Measurements from ENCODE around the gene ZNF627.
"Not testable (repeated sequence)": the region's sequence is repeated elsewhere in the genome, so short reads cannot be mapped to it uniquely, and the experiment has no call there.

Gene ZNF627

DNA sequence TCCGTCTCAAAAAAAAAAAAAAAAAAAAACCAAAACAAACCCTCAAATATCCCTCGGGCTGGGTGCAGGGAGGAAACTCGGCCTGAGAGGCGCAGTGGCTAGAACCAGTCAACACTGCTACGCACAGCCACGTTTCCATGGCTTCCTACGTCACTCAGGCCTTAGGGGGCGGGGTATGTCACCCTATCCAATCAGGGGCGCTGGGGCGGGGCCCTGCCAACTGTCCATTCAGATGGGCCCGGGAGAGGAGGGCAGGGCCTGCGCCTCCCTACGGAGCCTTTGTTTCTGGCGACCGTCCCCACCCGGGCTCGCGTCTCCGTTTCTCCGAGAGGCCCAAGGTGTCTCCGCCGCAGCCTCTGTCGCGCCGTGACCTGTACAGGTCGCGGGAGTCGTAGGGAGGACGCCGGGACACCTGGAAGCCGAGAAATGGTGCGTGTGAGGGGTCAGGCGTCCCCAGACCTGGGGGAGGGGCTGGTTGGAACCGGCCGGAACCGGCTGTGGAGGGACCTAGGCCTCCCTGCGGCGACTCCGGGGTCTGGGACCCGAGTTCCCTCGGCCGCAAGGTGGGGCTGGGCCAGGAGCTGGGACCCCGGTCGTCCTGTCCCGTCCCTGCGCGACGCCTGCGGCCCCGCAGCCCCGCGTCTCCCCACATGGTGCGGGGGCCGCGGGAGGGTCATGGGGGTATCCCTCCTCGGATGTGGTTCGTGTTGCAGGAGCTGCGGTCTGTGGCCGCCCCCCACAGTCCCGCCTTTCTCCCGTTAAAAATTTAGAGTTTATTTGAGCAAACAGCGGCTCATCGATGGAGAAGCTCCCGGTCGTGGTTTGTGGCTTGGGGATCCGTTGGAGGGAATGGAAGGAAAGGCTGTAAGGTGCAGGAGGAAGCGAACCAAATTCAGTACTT, at the start of gene ZNF627:
Gene ZNF627 (plus strand): TSS at position 282 of the 901 bp plus-strand sequence. CDS start 145 bp downstream, at position 427.
- peak; percentile 96 for DNase-seq

DNA sequence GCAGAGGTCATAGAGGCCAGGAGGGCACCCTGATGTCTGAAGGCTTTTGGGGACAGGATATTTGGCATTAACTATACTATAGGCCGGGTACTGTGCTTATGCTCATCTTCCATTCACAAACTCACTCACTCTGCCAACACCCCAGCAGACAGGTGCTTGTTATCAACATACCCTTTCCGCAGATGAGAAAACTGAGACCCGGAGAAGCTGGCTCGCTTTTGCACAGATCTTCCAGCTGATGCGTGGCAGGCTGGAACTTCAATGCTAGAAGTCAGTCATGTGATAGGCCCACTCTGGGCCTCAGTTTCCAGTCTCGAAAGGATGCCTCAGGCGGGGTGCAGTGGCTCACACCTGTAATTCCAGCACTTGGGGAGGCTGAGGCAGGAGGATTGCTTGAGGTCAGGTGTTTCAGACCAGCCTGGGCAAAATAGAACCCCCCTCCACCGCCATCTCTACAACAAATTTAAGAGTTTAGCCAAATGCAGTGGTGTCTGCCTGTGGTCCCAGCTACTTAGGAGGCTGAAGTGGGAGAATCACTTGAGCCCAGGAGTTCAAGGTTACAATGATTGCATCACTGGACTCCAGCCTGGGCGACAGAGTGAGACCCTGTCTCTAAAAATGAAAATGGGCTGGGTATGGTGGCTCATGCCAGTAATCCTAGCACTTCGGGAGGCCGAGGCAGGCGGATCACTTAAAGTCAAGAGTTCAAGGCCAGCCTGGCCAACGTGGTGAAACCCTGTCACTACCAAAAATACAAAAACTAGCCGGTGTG, 49.2 kb upstream of the ZNF627 start:
- DNase-seq: no peak

DNA sequence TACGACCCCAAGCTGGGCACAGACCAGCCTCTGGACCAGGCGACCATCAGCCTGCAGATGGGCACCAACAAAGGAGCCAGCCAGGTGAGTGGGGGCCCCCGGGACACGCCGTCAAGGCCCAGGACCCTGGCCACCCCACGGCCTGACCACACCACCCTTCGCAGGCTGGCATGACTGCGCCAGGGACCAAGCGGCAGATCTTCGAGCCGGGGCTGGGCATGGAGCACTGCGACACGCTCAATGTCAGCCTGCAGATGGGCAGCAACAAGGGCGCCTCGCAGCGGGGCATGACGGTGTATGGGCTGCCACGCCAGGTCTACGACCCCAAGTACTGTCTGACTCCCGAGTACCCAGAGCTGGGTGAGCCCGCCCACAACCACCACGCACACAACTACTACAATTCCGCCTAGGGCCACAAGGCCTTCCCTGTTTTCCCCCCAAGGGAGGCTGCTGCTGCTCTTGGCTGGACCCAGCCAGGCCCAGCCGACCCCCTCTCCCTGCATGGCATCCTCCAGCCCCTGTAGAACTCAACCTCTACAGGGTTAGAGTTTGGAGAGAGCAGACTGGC, 47.8 kb upstream of the ZNF627 start:
- no peak for DNase-seq

DNA sequence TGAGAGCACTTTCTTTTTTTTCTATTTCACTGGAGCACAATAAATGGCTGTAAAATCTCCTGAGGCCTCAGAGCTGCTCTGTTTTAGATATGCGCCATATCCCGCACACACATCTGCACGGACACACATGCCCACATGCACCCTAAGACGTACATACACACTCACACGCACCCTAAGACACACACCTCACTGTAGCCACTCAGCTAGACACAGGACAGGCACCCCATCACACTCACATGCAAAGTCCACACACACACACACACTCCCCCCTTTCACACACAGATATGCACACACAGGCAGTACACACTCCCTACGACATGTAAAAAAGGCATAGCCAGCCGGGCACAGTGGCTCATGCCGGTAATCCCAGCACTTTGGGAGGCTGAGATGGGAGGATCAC, 47.0 kb upstream of the ZNF627 start:
- no peak for DNase-seq

DNA sequence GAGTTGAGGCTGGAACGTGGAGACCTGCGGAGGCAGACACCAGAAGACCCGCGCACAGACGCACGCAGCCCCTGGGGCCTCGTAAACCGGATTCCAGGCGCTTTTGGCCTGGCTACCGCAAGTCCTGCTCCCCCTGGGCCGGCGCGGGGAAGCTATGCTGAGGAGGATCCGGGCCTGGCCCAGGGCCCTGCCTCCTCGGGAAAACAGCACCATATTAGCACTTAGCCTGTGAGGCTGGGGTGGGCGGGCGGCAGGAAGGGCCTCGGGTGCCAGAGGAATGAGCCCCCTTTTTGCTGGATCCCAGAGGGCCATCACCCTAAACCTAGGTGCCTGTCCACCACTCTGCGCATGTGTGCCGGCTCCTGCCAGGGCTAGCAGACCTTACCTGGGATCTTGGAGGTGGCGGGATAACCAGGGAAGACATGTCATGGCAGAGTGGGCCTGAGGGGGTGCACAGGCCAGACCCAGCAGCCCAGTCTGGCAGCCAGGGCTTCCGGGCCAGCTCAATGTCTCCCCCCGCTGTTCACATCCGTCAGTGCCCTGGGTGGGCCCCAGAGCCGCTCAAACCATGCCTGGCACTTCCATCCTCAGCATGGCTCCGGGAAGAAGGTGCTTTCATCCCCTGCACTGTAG, 45.6 kb upstream of the ZNF627 start:
- no peak for DNase-seq

DNA sequence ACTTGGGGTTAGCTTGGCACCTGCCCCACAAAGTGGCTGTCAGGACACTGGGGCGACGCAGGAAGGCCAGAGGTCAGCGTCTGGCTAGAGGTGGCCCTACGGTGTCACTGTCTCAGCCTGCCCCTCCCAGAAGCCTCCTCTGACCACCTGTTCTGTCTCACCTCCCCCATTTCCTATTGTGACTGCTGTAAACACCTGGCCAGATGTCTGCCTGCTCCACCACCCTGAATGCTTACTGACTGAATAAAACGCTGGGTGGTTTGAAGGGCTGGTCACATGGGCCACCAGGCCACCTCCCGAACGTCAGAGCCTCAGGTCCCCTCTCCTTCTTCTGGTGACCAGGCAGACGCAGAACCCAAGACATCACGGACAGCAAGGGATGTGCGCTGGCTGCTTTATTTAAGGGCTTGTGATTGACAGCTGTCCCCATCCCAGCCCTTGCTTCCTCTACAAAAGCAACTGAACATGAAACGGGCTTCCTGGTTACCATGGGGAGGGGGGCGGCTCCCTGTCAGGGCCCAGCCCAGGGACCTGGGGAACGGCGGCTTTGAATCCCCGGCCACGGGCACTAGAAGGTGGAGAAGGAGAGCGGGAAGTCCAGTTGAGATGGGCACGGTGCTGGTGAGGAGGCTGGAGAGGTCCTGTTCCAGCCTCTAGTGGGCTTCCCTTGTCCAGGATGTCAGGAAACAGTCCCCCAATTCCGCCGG, 44.5 kb upstream of the ZNF627 start:
- no peak for DNase-seq

DNA sequence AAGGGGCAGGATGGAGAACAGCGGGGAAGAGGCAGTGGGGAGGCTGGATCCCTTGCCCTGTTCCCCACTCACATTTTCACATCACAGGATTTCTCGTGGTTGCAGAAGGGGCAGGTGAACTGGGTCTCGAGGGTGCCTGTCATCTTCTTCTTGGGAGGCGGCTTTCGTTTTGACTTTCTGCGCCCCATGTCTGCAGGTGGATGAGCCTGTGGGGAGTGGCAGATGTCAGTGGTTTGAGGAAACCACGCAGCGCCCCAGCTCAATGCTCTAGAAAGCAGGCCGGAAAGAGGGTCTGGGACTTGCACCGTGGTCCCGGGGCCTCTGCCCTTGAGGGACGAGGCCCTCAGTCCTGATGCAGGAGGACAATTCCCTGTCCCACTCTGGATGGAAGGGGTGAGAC, 43.1 kb upstream of the ZNF627 start:
- no peak for DNase-seq

DNA sequence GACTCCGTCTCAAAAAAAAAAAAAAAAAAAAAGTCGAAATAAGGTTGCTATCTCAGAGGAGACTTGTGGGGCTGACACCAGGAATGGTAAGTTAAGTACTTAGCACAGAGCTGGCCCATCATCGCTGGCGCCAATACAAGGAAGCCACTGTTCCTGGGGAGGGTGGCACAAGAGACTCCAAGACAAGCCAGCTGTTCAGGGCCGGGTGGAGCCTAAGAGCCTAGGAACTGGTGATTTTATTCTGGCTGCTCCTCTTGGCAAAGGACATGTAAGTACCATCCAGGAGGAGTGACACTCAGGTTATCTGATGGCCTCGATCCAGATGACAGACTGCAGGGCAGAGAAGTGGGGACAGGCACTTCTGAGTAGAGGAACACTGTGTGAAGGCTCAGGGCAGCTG, 42.0 kb upstream of the ZNF627 start:
- no peak for DNase-seq

DNA sequence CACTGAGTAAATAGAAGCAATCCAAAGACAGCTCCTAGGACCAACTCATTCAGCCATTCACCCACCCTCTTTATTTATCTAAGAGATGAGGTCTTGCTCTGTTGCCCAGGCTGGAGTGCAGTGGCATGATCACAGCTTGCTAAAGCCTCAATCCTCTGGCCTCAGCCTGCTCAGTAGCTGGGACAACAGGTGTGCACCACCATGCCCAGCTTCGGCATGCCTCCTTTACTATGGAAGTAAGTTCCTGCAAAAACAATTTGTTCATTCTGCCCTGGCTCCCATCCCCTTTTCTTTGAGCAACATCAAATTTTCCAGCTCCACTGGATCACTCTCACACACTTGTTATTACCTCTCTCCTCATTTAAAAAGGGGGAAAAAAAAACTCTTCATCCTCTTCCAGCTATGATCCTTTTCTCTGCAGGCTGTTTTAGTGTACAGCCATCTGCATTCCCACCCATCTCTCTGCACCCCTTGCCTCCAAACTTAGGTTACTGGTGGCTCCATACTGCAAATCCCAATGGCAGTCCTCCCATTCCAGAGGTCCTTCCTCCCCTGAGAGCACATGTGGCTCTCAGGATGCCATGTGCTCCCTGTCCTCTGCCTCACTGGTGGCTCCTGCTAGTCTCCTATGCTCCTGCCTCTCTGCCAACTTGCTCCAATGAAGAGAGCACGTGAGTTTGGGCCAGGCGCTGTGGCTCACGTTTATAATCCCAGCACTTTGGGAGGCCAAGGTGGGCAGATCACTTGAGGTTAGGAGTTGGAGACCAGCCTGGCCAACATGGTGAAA, 40.5 kb upstream of the ZNF627 start:
- no peak for DNase-seq

DNA sequence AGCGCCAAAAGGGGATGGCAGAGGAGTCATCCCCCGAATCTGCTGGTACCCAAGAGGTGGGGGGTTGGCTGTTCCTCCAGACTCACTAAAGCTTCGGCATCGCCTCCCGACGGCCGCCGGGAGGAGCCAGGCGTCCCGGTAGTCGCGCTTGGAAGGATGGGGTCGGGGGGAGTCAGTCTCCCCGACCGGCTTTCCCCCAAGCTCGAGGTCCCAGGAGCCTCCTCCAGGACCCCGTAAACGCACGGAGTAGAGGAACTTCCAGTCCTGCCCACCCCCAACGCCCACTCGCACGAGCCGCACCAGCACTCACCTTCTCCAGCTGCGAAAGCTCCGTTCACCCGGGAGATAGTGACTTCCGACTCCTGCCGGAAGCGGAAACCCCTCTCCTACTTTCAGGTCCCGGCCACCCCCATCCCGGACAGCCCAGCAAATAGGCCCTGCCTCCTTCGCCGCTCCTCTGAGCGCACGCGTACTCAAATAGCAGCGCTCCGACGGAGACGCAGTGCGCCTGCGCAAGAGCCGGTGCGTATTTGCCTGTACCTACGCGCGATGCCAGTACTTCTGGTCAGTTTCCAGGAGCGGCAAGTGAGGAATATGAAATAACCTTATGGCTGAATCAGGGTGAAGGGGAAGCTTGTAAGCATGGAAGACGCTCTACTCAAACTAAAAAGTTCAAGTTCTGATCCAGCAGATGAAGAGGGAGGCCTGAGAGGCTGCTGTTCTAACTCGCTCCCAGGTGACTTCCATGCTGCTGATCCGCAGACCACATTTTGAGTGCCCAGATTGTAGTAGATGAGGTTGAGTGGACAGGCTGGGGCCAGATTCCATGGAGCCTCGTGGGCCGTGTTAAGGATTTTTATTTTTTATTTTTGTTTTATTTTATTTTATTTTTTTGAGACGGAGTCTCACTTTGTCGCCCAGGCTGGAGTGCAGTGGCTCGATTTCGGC, 38.1 kb upstream of the ZNF627 start, which contains the start of gene ELOF1:
Gene ELOF1 (minus strand): TSS at position 350 of the 948 bp plus-strand sequence. CDS start 4,883 bp downstream, outside the sequence.
- DNase-seq: peak; percentile 98

DNA sequence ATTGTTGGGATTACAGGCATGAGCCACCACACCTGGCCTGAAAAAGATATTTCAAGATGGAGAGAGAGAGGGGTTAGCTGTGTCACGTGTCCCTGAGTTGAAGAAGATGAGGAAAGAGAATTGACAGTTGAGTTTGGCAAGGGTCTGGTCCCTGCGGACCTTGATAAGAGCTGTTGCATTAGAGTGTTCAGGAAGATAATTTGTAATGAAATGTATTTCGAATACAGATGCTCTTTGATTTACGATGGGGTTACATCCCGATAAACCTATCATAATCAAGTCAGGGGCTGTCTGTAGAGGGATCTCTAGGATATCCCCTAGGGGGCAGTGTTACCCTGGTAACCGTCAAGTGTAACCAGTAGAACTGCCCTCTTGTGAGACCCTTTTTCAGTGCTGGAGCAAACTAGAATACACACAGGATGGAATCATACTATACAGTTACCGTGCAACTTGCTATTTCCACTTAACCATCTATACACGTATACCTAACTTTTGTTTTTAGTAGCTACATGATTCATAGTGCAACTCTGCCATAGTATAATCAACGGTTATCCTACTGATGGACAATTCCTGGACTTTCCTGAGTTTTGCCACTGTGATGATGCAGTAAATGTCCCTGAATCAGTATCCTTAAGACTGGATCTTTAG, 36.8 kb upstream of the ZNF627 start:
- peak; percentile 36 for DNase-seq

DNA sequence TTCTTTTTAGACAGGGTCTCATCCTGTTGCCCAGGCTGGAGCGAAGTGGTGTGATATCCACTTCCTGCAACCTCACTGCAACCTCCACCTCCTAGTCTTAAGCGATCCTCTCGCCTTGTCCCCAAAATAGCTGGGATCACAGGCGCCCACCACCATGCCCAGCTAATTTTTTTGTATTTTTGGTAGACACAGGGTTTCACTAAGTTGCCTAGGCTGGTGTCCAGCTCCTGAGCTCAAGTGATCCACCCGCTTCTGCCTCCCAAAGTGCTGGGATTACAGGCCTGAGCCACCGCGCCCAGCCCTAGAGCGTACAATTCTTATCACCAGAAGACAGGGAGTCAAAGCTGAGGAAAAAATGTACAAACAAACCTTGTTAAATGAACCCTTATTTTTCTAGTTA, 33.8 kb upstream of the ZNF627 start:
- DNase-seq: no peak

DNA sequence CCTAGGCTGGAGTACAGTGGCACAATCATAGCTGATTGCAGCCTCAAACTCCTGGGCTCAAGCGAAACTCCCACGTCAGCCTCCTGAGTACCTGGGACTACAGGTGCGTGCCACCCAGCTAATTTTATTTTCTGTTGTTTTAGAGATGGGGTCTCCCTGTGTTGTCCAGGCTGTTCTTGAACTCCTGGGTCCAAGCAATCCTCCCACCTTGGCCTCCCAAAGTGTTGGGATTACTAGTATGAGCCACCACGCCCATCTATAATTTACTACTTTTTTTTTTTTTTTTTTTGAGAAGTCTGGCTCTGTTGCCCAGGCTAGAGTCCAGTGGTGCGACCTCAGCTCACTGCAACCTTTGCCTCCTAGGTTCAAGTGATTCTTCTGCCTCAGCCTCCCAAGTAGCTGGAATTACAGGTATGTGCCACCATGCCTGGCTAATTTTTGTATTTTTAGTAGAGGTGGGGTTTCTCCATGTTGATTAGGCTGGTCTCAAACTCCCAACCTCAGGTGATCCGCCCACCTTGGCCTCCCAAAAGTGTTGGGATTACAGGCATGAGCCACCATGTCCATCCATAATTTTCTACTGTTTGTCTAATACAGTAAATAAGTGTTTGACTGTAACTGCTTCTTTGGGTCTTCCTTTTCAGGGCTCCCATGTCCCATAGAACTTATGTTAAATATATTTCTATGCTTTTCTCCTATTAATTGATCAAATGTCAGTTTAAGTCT, 33.0 kb upstream of the ZNF627 start:
- DNase-seq: not testable (repeated sequence)

DNA sequence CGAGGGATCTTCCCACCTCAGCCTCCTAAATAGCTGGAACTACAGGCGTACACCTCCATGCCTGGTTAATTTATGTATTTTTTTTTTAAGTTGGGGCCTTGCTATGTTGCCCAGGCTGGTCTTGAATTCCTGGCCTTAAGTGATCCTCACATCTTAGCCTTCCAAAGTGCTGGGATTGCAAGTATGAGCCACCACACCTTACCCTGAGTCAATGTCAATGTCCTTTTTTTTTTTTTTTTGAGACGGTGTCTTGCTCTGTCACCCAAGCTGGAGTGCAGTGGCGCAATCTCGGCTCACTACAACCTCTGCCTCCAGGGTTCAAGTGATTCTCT, 31.7 kb upstream of the ZNF627 start:
- DNase-seq: not testable (repeated sequence)

DNA sequence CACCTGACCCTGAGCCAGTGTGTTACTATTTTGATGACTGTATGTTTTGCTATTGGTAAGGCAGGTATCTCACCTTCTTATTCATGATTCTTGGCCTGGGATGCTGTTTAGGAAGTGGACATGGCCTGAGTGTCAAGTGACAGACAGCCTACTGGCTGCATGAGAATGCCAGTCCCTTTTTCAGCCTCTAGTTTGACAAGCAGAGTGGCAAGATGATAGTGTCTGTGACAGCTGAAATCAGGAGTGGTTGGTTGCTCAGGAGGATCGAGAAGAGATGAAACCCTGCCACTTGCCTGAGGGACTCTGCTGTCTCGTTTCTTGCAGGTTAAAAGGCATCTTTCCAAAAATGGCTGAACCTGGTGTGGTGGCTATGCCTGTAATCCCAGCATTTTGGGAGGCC, 31.1 kb upstream of the ZNF627 start:
- no peak for DNase-seq

DNA sequence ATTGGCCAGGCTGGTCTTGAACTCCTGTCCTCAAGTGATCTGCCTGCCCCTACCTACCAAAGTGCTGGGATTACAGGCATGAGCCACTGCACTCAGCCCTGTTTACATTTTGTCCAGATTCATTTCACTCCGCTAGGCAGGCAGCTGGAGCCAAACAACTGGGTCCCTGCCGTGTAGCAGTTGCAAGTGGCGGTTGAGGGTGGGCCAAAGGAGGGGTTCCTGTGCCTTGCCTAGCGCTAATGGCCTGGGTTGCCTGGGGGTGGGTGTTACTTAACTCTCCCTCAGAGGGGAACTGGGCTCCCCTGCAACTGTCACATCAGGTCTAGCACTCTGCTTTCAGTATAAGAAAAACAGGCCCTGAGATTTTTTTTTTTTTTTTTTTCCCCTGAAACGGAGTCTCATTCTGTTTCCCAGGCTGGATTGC, 27.2 kb upstream of the ZNF627 start:
- DNase-seq: no peak

DNA sequence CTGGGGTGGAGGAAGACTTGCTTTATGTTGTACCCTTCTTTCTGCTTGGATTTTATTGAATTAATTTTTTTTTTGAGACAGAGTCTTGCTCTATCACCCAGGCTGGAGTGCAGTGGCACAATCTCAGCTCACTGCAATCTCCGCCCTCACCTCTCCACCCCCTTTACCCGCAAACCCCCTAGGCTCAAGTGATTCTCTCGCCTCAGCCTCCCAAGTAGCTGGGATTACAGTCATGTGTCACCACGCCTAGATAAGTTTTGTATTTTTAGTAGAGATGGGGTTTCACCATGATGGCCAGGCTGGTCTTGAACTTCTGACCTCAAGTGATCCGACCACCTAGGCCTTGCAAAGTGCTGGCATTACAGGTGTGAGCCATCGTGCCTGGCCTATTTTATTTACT, 23.9 kb upstream of the ZNF627 start:
- DNase-seq: not testable (repeated sequence)

DNA sequence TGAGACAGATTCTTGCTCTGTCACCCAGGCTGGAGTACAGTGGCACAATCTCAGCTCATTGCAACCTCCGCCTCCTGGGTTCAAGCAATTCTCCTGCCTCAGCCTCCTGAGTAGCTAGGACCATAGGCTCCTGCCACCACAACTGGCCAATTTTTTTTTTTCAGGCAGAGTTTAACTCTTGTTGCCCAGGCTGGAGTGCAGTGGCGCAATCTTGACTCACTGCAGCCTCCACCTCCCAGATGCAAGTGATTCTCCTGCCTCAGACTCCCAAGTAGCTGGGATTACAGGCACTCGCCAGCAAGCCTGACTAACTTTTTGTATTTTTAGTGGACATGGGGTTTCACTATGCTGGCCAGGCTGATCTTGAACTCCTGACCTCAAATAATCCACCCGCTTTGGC, 23.5 kb upstream of the ZNF627 start:
- DNase-seq: not testable (repeated sequence)

DNA sequence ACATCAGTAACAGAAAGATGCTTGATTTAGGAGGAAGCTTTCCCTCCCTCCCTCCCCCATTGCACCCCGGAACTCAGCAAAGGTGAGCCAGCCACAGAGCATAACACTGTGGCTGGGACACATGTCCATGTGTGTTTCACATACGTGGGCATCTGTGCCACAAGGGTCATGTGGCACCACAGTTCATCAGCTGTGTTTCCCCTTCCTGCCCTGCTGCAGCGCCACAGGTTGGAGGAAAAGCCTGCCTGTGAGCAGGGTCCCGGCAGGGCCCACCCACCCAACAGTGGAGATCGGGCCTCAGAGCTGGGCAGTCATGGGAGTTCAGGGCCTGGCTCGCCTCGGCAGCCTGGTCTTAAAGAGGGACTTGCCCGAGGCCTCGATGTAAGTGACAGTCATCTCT, 22.6 kb upstream of the ZNF627 start:
- no peak for DNase-seq
